Measurements from ENCODE around the gene GRHPR. TPM values are rescaled to one million over a fixed set of nuclear protein-coding genes. Genes with fewer than 3 reads are reported as not detected.

Gene GRHPR
- total and polyA plus RNA-seq, 2 of the 4 experiments (the other 2 are of a cell fraction), result 182 to 191 TPM

DNA sequence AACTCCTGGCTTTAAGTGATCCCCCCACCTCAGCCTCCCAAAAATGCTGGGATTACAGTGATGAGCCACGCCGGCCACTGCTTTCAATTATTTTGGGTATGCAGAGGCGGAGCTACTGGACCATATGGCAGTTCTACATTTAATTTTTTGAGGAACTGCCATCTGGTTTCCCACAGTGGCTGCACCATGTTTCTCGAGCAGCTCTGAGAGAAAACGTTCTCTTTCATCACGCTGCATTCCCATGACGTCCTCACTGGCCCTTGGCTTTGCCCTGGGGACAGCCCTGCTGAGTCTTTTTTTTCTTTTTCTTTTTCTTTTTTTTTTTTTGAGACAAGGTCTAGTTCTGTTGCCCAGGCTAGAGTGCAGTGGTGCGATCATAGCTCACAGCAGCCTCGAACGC, 35.5 kb upstream of the GRHPR start:
- dilution Hi-C loops (cut with HindIII; ENCODE audit: low sequenced_read_pairs, unreplicated experiment) (no loop called here), intact Hi-C loops (cut with micrococcal nuclease) (no loop called here), in situ Hi-C loops (cut with MboI; ENCODE audit: low sequenced_read_pairs) (no loop called here)
- H3K9ac ChIP-seq (ENCODE audit: low read depth, low read length), result no peak overlapping the region
- H4K20me1 ChIP-seq (ENCODE audit: insufficient read depth, low read length), result no peaks in the 10 kb centered on the region
- ATAC-seq (ENCODE audit: low read depth) (no peak), DNase-seq (no peak)
- no peaks in the 10 kb centered on the region for H3K4me1 ChIP-seq (ENCODE audit: control insufficient read depth, insufficient read depth, low read length)
- H3K23ac ChIP-seq (ENCODE audit: low read depth, low read length), result no peak overlapping the region
- no peaks in the 10 kb centered on the region for H3K79me1 ChIP-seq (ENCODE audit: low read depth in 1 of 2, low read length in 2 of 2)
- no peak overlapping the region for H3K4me3 ChIP-seq (ENCODE audit: insufficient read depth, low read depth, low read length)
- POLR2A ChIA-PET (ENCODE audit: unreplicated experiment), result no interaction called here
- no peak overlapping the region for H3K56ac ChIP-seq (ENCODE audit: extremely low read depth, insufficient read depth, low read length)
- TF ChIP-seq NFE2L2 (IDR thresholded peaks at IDR 0.05; ENCODE audit: low read depth, low read length), result no peak
- no peak for TF ChIP-seq MAZ (IDR thresholded peaks at IDR 0.05; ENCODE audit: borderline replicate concordance, low read depth, low read length)
- TF ChIP-seq RCOR1 (IDR thresholded peaks at IDR 0.05; ENCODE audit: insufficient replicate concordance, low read length), result no peak
- TF ChIP-seq FOS (IDR thresholded peaks at IDR 0.05; ENCODE audit: low read depth, low read length), result no peak
- no peak for TF ChIP-seq RAD21 (IDR thresholded peaks at IDR 0.05; ENCODE audit: low read length)
- no peak for TF ChIP-seq MAFK (IDR thresholded peaks at IDR 0.05; ENCODE audit: low read depth, low read length)
- TF ChIP-seq BHLHE40 (IDR thresholded peaks at IDR 0.05; ENCODE audit: low read depth, low read length), result no peak
- no peak for TF ChIP-seq MXI1 (IDR thresholded peaks at IDR 0.05; ENCODE audit: borderline replicate concordance, low read depth, low read length)
- no peak for TF ChIP-seq POLR2A (IDR thresholded peaks at IDR 0.05; ENCODE audit: low read depth, low read length)
- TF ChIP-seq, protein P1, sequence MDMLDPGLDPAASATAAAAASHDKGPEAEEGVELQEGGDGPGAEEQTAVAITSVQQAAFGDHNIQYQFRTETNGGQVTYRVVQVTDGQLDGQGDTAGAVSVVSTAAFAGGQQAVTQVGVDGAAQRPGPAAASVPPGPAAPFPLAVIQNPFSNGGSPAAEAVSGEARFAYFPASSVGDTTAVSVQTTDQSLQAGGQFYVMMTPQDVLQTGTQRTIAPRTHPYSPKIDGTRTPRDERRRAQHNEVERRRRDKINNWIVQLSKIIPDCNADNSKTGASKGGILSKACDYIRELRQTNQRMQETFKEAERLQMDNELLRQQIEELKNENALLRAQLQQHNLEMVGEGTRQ (IDR thresholded peaks at IDR 0.05; ENCODE audit: low read depth, low read length), result no peak
- TF ChIP-seq, protein P2, sequence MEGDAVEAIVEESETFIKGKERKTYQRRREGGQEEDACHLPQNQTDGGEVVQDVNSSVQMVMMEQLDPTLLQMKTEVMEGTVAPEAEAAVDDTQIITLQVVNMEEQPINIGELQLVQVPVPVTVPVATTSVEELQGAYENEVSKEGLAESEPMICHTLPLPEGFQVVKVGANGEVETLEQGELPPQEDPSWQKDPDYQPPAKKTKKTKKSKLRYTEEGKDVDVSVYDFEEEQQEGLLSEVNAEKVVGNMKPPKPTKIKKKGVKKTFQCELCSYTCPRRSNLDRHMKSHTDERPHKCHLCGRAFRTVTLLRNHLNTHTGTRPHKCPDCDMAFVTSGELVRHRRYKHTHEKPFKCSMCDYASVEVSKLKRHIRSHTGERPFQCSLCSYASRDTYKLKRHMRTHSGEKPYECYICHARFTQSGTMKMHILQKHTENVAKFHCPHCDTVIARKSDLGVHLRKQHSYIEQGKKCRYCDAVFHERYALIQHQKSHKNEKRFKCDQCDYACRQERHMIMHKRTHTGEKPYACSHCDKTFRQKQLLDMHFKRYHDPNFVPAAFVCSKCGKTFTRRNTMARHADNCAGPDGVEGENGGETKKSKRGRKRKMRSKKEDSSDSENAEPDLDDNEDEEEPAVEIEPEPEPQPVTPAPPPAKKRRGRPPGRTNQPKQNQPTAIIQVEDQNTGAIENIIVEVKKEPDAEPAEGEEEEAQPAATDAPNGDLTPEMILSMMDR (conservative IDR thresholded peaks at IDR 0.05; ENCODE audit: low read depth, low read length), result no peak
- TF ChIP-seq SMC3 (IDR thresholded peaks at IDR 0.05; ENCODE audit: low read depth, low read length), result no peak
- no peak for TF ChIP-seq RFX5 (IDR thresholded peaks at IDR 0.05; ENCODE audit: low read depth, low read length)
- no peak for TF ChIP-seq CEBPB (IDR thresholded peaks at IDR 0.05; ENCODE audit: low read depth, low read length)
- TF ChIP-seq ELK1 (IDR thresholded peaks at IDR 0.05; ENCODE audit: borderline replicate concordance, low read depth, low read length), result no peak
- no peak for TF ChIP-seq CHD1 (IDR thresholded peaks at IDR 0.05; ENCODE audit: low read depth, low read length)
- no peak overlapping the region for H3K18ac ChIP-seq (ENCODE audit: low read depth, low read length)
- no peak overlapping the region for H2AK9ac ChIP-seq (replicated peaks; ENCODE audit: low read depth, low read length, poor library complexity)
- H2AK5ac ChIP-seq (ENCODE audit: low read depth, low read length), result no peak overlapping the region
- WGBS, 2 experiments (ENCODE audit: extremely low coverage in 2 of 2, insufficient read length in 1 of 2), result 59% methylated on average over 7 of the region's 10 CpGs; no CpG with 5 or more reads in 1 of the 2 experiments
- no peak overlapping the region for H2BK15ac ChIP-seq (ENCODE audit: low read depth, low read length)
- no peaks in the 10 kb centered on the region for H3K36me3 ChIP-seq (ENCODE audit: control insufficient read depth, insufficient read depth, low read length)
- no peak overlapping the region for H3K4ac ChIP-seq (ENCODE audit: low read depth, low read length)
- H4K5ac ChIP-seq (ENCODE audit: low read depth, low read length), result no peak overlapping the region
- H2BK5ac ChIP-seq (ENCODE audit: low read depth, low read length, poor library complexity, severe bottlenecking), result no peak overlapping the region
- no peaks in the 10 kb centered on the region for H3K9me1 ChIP-seq (ENCODE audit: insufficient read depth, low read length)
- H3K27me3 ChIP-seq (ENCODE audit: control insufficient read depth, insufficient read depth, low read length), result peaks cover 11% of the 10 kb centered on the region
- H3K4me2 ChIP-seq (ENCODE audit: low read depth, low read length), result no peak overlapping the region
- no peak overlapping the region for H4K8ac ChIP-seq (ENCODE audit: low read depth in 2 of 2, low read length in 2 of 2)
- CTCF ChIA-PET, result no interaction called here
- H2BK120ac ChIP-seq (ENCODE audit: low read depth, low read length), result no peak overlapping the region
- H3K14ac ChIP-seq (replicated peaks; ENCODE audit: low read depth, low read length), result no peak overlapping the region
- no peak overlapping the region for H3K27ac ChIP-seq (ENCODE audit: insufficient read depth, low read length)
- no peak overlapping the region for H2AFZ ChIP-seq (replicated peaks; ENCODE audit: low read length, poor library complexity)
- no peak overlapping the region for H2BK20ac ChIP-seq (ENCODE audit: low read depth, low read length)
- peaks cover 5% of the 10 kb centered on the region for H3K9me3 ChIP-seq (ENCODE audit: control insufficient read depth, insufficient read depth, low read length)
- no peak overlapping the region for H4K91ac ChIP-seq (ENCODE audit: insufficient read depth, low read depth, low read length)
- BruUV-seq (replicated peaks), result no TSS peak
